Stimulated activated CD4-positive, alpha-beta T cell treated with anti-CD3 and anti-CD28 coated beads, Interleukin-1b, Interleukin-23, amount 100 ng/mL, for 1 hour (primary cell): ENCODE results near the gene PRLR.

Source experiments
- DNase-seq, 2 donors: peaks; one replicate each; pipeline ENCODE4 v3.0.0-alpha.2; 2020; ENCODE audit warnings: low read depth in 2 of 2

The PRLR gene

DNA sequence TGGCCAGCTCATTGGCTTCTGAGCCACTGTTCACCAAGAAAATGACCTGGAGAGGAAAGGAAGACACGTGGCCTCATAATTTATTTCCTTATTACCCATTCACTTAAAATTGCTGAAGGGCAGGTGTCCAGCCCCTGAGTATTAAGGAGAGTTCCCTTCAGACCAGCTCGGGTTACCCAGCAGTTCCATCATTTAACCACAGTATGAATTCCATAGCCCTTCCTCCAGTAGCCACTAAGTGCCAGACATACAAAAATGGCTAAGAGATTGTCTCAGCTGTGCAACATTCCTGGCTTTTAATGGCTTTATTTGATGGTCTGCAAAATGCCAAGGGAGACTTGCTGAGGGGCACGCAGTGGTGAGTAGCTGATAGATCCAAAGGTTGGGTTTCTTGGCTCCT lies 195.0 kb downstream of the PRLR start:
- no peak for DNase-seq

- DNase-seq = no peak
Measured at GRCh38 chr5:35032356-35032755, 197.9 kb downstream of the PRLR start.

DNA sequence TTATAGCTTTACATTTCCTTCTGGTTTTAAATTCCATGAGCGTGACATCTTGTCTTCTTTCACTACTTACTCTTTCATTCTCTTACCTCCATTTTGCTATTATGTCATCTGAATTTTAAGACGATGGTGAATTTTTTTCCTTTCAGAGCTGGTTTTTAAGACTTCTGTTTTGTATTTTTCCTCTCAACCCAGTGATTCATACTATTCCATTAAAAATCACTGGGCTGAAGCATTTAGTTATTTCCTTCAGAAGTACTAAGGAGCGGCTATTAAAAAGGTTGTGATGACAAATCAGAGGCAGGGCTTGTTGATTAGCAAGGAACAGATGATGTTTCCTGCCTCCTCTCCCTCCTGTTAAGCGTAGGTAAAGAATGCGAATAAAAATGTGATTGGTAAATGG lies 199.0 kb downstream of the PRLR start:
- no peak for DNase-seq

DNA sequence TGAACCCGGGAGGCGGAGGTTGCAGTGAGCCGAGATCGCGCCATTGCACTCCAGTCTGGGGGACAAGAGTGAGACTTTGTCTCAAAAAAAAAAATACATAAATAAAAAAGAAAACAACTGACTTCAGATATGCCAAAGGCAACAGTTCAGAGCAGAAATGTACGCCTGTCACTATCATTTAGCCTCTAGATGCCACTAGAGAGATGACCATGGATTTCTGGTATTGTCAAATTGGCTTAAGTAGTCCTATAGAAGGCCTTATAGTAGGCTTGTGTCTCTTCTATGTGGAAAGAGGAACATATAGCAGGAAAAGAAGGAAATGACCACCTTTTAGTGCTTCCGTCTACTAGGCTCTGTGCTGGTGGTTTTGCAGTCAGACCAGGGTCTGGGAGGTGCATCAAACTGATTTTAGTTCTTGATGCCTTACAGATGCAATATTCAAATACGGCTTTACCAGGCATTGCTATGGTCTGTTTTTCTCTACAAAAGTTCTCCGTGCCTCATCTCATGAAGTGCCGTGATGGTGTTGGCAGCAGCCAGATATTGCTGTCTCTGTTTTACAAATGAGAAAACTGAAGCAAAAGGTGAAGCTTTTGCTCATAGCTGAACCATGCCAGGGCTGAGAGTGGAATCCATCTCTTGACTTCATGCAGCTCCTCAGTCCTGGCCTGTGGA lies 199.7 kb downstream of the PRLR start:
- no peak for DNase-seq

DNA sequence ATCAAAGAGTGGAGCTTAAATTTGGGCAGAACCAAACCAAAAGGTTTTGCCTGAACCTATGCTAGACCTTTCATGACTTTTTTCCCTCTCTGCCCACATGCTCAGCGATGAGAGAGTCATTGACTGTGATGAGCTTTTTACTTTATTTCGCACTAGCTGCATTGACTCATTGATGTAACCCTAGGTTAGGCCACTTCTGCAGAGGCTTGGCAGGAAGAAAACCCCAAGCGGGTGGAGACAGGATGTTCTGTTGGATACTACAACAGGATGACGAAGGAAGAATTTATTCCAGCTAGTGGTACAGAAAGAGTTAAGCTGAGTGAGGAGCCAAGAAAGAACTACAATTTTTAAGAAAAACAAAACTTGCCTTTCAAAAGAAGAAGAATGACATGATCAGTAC lies 201.0 kb downstream of the PRLR start:
- no peak for DNase-seq

GRCh38 chr5:35026941-35027340 lies 203.3 kb downstream of the PRLR start:
- no peak for DNase-seq

DNA sequence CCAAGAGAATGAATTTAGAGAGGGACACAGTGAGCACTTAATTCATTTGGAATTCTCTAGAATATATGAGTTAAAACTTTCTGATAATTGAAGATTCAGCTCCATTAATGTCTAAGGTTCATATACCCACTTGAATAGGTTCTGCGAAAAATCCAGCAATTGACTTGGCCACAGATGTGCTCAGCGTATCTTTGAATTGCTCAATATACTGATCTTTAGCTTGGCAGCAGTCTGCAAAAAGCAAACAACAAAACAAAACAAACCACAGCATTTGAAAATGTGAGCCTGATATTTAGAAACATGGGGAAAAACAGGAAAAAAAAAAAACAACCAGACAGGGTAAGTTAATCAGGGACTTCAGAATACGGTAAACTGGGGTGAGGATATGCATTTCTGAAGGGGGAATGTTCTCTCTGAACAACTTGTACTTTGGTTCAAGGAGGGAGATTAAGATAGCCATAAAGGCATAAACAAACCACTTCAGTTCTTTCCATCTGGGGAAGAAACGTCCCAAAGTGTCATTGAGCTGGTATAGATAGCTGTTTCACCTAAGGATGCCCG lies 203.9 kb downstream of the PRLR start:
- DNase-seq = no peak

GRCh38 chr5:35024911-35025510 lies 205.3 kb downstream of the PRLR start:
- no peak for DNase-seq

DNA sequence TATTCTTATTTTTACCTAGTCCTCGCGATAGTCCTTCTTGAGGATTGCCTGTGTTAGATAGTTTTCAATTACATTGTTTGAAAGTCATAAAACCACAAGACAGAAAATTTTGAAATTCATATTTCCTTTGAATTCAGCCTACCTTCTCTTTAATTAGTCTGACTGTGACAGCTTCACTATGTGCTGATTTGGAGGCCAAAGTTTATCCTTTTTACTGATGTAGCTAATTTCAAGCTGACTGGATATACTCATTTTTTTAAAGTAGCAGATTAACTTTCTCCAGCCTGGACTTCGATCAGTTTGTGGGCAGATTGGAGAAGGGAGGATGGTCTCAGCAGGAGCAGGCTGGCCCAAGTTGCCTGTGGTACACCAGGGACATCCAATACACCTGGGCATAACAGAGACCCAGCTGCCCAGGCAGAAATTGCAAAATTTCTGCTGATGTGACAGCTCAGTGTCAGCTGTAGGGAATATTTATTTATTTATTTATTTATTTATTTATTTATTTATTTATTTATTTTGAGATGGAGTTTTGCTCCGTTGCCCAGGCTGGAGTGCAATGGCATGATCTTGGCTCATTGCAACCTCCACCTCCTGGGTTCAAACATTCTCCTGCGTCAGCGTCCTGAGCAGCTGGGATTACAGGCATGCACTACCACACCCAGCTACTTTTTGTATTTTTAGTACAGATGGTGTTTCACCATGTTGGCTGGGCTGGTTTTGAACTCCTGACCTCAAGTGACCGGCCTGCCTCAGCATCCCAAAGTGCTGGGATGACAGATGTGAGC lies 206.7 kb downstream of the PRLR start:
- DNase-seq = no peak

DNA sequence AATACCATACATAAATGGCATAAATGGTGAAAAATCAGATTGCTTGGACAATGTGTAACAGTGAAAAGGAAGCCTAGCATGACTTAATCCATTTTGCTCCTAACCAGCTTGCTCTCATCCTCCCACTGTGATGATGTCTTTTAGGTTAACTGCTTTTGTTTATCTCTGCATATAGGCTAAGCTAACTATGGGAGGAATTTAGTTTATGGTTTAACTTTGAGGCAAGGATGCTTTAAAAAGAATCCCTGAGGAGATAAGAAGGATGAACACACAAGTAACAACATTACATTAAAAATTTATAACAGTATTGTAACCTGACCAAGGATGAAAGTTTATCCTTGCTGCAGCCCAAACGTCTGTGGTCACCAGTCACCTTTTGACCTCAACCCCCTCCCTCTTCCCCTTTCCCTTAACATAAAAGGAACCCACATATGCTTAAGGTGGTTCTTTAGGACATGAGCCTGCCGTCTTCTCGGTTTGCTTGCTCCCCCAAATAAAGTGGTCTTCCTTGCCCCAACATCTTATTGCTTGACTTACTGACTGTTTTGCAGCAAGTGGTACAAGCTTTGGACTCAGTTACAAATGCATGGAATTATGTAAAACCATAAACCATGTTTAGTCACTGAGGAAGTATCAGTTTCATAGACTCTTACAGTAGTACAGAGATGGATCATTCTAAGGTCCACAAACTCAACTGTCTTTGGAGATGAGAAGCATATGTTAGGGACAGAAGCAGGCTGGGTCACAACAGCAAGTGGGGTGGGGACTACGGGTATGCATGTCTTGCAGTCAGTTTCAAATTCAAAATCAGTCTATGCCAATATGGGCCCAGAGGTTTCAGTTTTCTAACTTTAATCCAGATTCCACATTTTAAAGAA lies 213.9 kb downstream of the PRLR start:
- no peak for DNase-seq

DNA sequence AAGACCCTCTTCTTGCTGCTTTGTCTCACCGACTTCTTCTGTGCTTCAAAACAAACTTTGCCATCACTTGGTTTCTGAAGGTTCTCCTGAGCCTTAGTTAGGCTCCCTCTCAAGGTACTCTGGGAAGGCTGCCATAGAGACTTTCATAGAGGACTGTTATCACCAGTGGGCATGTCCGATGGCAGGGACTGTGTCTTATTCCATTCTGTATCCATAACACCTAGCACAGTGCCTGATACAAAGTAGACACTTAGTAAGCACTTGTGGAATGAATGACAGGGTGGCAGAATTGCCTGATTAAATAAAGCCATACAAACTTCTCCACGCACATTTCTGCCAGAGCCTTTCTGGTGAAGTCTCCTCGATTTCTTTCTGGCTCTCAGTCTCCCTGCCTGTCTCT lies 215.2 kb downstream of the PRLR start:
- DNase-seq = no peak

DNA sequence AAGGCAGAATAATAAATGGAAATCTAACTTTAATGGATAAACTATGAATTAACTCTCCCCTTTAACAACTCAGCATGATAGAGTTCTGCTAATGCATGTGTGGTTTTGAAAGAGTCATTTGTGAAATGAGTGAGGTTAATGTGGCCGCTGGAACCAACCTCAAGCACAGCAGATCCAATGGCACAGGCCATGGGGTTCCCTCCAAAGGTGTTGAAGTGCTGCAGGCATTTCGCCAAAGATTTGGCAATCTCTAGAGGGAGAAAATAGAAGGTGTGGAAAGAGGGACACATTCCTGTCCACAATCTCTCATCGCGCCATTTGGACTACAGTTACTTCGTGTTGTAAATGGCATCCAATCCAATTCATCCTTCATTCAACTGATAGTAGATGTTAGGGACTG lies 217.5 kb downstream of the PRLR start:
- no peak for DNase-seq

DNA sequence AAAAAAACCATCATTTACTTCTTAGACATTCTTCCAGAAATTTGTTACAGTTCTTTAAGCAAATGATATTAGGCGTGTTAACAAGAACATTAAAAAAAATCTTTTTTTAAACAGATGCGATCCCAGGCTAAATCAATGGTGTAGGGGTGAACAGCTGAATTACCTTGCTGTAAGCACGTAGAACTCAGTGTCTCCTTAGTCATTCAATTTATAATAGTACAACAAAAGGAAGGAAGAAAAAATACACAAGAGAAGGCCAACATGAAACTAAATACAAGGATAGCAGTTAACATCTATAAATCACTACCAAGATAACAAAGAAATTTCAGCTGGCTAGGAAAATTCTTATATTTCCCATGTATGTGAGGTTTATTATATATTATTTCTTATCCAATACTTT lies 217.9 kb downstream of the PRLR start:
- no peak for DNase-seq

DNA sequence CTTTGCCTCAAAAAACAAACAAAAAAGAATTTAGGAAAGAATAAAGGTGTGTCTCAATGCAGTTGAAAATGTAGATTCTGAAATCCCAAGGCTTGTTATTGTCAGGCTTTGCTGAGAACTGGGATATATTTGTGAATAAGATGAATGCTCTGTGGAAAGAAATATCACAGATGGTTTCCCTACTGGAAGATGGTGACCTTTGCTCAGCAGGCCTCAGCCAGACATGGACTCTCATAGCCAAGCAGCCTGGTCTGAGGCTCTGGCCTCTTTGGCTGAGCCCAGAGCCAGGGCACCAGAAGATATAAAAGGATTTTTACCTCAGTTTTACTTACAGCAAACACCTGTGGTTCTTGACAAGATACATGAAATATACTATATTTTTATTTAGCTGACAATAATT lies 219.6 kb downstream of the PRLR start:
- no peak for DNase-seq

- DNase-seq = no peak
Measured at GRCh38 chr5:35009657-35010056, 220.6 kb downstream of the PRLR start.

DNA sequence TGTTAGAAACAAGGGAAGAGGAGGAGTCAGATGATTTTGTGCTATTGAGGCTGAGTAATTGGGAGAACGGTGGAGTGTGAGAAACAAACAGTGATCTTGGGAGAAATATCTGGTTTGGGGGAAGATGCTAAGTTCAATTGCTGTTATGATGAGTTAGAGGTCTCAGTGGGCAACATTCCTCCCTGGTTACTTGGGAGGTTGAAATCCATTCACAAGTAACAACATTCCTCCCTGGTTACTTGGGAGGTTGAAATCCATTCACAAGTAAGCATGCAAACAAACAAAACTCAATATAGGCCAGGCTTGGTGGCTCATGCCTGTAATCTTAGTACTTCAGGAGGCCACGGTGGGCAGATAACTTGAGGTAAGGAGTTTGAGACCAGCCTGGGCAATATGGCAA lies 221.3 kb downstream of the PRLR start:
- DNase-seq = no peak

- DNase-seq = no peak
Measured at GRCh38 chr5:35004771-35005170, 225.5 kb downstream of the PRLR start.

GRCh38 chr5:35004200-35004599 lies 226.1 kb downstream of the PRLR start:
- no peak for DNase-seq

DNA sequence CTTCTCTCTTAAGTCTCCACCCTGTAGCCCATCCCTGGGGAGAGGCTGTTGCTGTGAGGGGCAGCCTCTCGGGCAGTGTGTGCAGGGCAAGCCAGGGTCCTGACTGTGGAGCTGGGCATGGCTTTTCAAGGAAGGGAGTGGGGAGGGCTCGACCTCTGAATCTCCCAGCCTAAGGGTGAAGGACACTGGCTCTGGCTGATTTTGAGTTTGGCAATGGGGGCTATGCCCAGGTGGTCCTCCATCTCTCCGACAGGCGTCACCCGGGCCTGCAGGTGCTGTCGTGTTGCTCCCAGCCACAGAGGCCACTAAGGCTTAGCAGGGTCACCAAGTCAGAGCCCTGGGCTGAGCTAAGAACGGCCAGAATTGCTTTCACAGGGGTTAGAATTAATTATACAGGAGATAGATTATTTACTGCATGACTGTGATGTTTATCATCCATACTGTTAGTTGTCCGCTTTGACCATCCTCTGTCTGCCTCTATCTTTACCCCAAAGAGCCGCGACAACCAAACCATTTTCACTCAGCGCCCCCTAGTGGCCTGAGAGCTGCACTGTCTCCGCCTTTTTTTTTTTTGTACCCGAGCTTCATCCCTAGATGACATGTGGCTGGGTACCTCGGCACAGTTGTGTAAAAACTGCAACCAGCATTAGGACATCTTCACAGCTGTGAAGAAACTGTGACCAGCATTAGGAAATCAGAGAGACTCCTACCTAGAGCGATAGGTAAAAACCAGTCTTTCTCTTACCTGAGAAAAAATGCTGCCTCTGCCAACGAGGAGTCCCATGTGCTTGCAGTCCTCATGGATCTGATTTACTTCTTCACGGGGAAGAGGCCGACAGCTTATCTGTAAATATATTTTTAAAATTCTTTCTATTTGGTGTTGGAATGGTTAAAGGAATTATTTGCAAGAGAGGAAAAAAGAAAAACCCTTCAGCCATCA lies 227.0 kb downstream of the PRLR start:
- peak; percentile 7 to 43 for DNase-seq

GRCh38 chr5:35002459-35002858 lies 227.8 kb downstream of the PRLR start:
- DNase-seq = no peak

DNA sequence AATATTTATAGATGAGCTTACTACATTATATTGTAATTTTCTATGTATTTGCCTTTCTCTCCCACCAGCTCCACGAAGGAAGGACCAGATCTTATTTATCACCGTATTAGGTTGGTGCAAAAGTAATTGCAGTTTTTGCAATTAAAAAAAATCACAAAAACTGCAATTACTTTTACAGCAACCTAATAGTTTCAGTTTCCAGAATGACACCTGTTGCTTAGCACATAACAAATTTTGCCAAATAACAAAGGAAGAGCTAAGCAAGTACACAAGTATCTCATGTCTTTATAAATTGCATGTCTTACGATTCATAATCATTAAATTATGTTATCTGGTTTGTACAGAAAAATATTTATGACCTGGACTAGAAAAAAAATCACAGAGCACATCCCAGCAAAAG lies 228.4 kb downstream of the PRLR start:
- DNase-seq = no peak
